B cell (primary cell): ENCODE measurements around the gene AGO3.

Experiments
- CTCF ChIP-seq: fragments of 200-600 bp; IDR thresholded peaks from one replicate; pipeline ENCODE4 v1.8.0; 2022; ENCODE audit warnings: antibody characterized with exemption, mild to moderate bottlenecking
- EZH2 ChIP-seq: IDR thresholded peaks from 2 replicates; pipeline ENCODE4 v1.6.1; 2012; ENCODE audit warnings: borderline replicate concordance, low read depth, mild to moderate bottlenecking, moderate library complexity, low read length; ENCODE audit not compliant: insufficient read depth, poor library complexity, severe bottlenecking

DNA sequence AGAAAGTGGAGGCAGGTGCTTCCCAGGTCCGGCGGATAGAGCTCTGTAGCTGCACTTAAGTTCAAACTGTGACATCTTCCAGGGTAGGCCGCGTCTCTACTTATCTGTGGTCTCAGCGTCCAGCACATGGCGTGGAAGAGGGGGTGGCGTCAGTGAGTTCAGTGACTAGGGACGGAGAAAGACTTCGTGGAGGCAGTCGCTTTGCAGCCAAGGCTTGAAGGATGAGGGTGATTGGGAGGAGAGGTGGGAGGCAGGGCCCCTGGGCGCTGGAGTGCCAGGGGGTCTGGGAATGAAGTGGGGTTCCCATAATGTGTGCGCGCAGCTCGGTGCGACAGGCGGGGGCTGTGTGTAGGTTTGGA lies 48.3 kb upstream of the AGO3 start:
- TF ChIP-seq CTCF, result no peak
- TF ChIP-seq EZH2, result no peak
